ENCODE data around the gene DCAF7.

Gene DCAF7

GRCh38 chr17:63564562-63564961 is 14.3 kb downstream of the DCAF7 start:
- in situ Hi-C loops (cut with MboI; ENCODE audit: low sequenced_read_pairs, unreplicated experiment), result no loop called here
- no peak for DNase-seq (ENCODE audit: low spot score)
- TF ChIP-seq, protein P1, sequence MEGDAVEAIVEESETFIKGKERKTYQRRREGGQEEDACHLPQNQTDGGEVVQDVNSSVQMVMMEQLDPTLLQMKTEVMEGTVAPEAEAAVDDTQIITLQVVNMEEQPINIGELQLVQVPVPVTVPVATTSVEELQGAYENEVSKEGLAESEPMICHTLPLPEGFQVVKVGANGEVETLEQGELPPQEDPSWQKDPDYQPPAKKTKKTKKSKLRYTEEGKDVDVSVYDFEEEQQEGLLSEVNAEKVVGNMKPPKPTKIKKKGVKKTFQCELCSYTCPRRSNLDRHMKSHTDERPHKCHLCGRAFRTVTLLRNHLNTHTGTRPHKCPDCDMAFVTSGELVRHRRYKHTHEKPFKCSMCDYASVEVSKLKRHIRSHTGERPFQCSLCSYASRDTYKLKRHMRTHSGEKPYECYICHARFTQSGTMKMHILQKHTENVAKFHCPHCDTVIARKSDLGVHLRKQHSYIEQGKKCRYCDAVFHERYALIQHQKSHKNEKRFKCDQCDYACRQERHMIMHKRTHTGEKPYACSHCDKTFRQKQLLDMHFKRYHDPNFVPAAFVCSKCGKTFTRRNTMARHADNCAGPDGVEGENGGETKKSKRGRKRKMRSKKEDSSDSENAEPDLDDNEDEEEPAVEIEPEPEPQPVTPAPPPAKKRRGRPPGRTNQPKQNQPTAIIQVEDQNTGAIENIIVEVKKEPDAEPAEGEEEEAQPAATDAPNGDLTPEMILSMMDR (IDR thresholded peaks at IDR 0.05; ENCODE audit: borderline replicate concordance, control extremely low read depth, extremely low read depth, insufficient read depth, missing control alignments), result no peak

GRCh38 chr17:63567229-63567628 is 17.0 kb downstream of the DCAF7 start:
- no peak for DNase-seq (ENCODE audit: low spot score)
- in situ Hi-C loops (cut with MboI; ENCODE audit: low sequenced_read_pairs, unreplicated experiment), result no loop called here
- TF ChIP-seq, protein P1 (IDR thresholded peaks at IDR 0.05; ENCODE audit: borderline replicate concordance, control extremely low read depth, extremely low read depth, insufficient read depth, missing control alignments), result no peak

GRCh38 chr17:63568563-63568962 is 18.3 kb downstream of the DCAF7 start:
- in situ Hi-C loops (cut with MboI; ENCODE audit: low sequenced_read_pairs, unreplicated experiment), result no loop called here
- no peak for DNase-seq (ENCODE audit: low spot score)
- TF ChIP-seq, protein P1 (IDR thresholded peaks at IDR 0.05; ENCODE audit: borderline replicate concordance, control extremely low read depth, extremely low read depth, insufficient read depth, missing control alignments), result no peak

- in situ Hi-C loops (cut with MboI; ENCODE audit: low sequenced_read_pairs, unreplicated experiment), result no loop called here
- TF ChIP-seq, protein P1 (IDR thresholded peaks at IDR 0.05; ENCODE audit: borderline replicate concordance, control extremely low read depth, extremely low read depth, insufficient read depth, missing control alignments), result no peak
- no peak for DNase-seq (ENCODE audit: low spot score)
Measured at GRCh38 chr17:63571632-63572310, 21.5 kb downstream of the DCAF7 start.

GRCh38 chr17:63573634-63574033 is 23.4 kb downstream of the DCAF7 start:
- TF ChIP-seq, protein P1 (IDR thresholded peaks at IDR 0.05; ENCODE audit: borderline replicate concordance, control extremely low read depth, extremely low read depth, insufficient read depth, missing control alignments), result no peak
- no peak for DNase-seq (ENCODE audit: low spot score)
- in situ Hi-C loops (cut with MboI; ENCODE audit: low sequenced_read_pairs, unreplicated experiment), result no loop called here

- in situ Hi-C loops (cut with MboI; ENCODE audit: low sequenced_read_pairs, unreplicated experiment), result no loop called here
- no peak for DNase-seq (ENCODE audit: low spot score)
- TF ChIP-seq, protein P1 (IDR thresholded peaks at IDR 0.05; ENCODE audit: borderline replicate concordance, control extremely low read depth, extremely low read depth, insufficient read depth, missing control alignments), result no peak
Measured at GRCh38 chr17:63578027-63578768, 27.9 kb downstream of the DCAF7 start.
